Fibroblast of lung (primary cell): Measurements from ENCODE around the gene USP9Y. TPM values are rescaled to one million over a fixed set of nuclear protein-coding genes. Genes with fewer than 3 reads are reported as not detected.

Experiments used
- DNase-seq, 2 donors: peaks; one replicate each; pipeline versions ENCODE4 v3.0.0 to v3.0.0-alpha.2; 2010; ENCODE audit warnings: low read depth in 2 of 2
- H2AFZ ChIP-seq: 2 replicates; pipeline ENCODE4 v1.5.1; 2012; ENCODE audit warnings: low read length, control low read depth, inconsistent platforms
- H3K27ac ChIP-seq: 2 replicates; pipeline ENCODE4 v1.5.1; 2011; ENCODE audit warnings: low read length, control low read depth; ENCODE audit not compliant: insufficient read depth
- H3K27me3 ChIP-seq: 2 replicates; pipeline ENCODE4 v1.5.1; 2011; ENCODE audit warnings: mild to moderate bottlenecking, low read length; ENCODE audit not compliant: control insufficient read depth, insufficient read depth
- H3K36me3 ChIP-seq: 2 replicates; pipeline ENCODE4 v1.5.1; 2011; ENCODE audit warnings: low read length; ENCODE audit not compliant: control insufficient read depth, insufficient read depth
- H3K4me1 ChIP-seq: 2 replicates; pipeline ENCODE4 v1.5.1; 2011; ENCODE audit warnings: low read length; ENCODE audit not compliant: control insufficient read depth, insufficient read depth; ENCODE audit errors: extremely low read depth
- H3K4me2 ChIP-seq: 2 replicates; pipeline ENCODE4 v1.5.1; 2011; ENCODE audit warnings: low read length, control low read depth; ENCODE audit not compliant: insufficient read depth; ENCODE audit errors: extremely low read depth
- H3K4me3 ChIP-seq, 4 experiments: fragments of 200-600 bp in 1 of 4; sonication (generic) in 1 of 4; replicated peaks in 1 of 4; 2 replicates each; pipeline ENCODE4 v1.5.1; 2011 to 2016; ENCODE audit warnings: low read length in 4 of 4, low read depth in 3 of 4, mild to moderate bottlenecking in 3 of 4, control low read depth in 2 of 4, inconsistent platforms in 1 of 4, mixed read lengths in 1 of 4; ENCODE audit not compliant: insufficient read depth in 1 of 4; ENCODE audit errors: control extremely low read depth in 1 of 4
- H3K79me2 ChIP-seq: 2 replicates; pipeline ENCODE4 v1.5.1; 2012; ENCODE audit warnings: mild to moderate bottlenecking, low read length, inconsistent platforms; ENCODE audit not compliant: control insufficient read depth, insufficient read depth
- H3K9ac ChIP-seq: 2 replicates; pipeline ENCODE4 v1.5.1; 2011; ENCODE audit warnings: mild to moderate bottlenecking, low read length, control low read depth; ENCODE audit not compliant: insufficient read depth
- H3K9me3 ChIP-seq: 2 replicates; pipeline ENCODE4 v1.5.1; 2012; ENCODE audit warnings: low read depth, low read length; ENCODE audit not compliant: control insufficient read depth, insufficient read depth
- H4K20me1 ChIP-seq: 2 replicates; pipeline ENCODE4 v1.5.1; 2011; ENCODE audit warnings: low read length; ENCODE audit not compliant: control insufficient read depth, insufficient read depth; ENCODE audit errors: extremely low read depth
- EZH2 ChIP-seq: IDR thresholded peaks from 2 replicates; pipeline ENCODE4 v1.5.1; 2012; ENCODE audit warnings: low read length, control low read depth, mild to moderate bottlenecking; ENCODE audit errors: missing control alignments
- polyA plus RNA-seq, 2 donors: library from polyadenylated mRNA; depleted of rRNA in 1 of 2; stranded (reverse) in 1 of 2; unstranded in 1 of 2; fragments of >200 nt; gene quantifications; 2 replicates each; pipeline ENCODE4 v1.2.1, GENCODE V29; 2011 to 2012; ENCODE audit warnings: missing spikeins in 1 of 2
- total RNA-seq: library from RNA; depleted of rRNA; stranded (reverse); fragments of >200 nt; gene quantifications from 2 replicates; pipeline ENCODE4 v1.2.1, GENCODE V29; 2014
- TF ChIP-seq, protein P1 (sequence below), 2 donors: IDR thresholded peaks in 1 of 2; conservative IDR thresholded peaks in 1 of 2; 1 replicate in 1 of 2; 2 replicates in 1 of 2; pipeline ENCODE4 v1.5.1; 2011 to 2012; ENCODE audit warnings: low read length in 2 of 2, control low read depth in 1 of 2, inconsistent platforms in 1 of 2, low read depth in 1 of 2, mild to moderate bottlenecking in 1 of 2

USP9Y gene
- total and polyA plus RNA-seq, 2 donors (not counting 1 experiment from before 2014, with no cell fraction given) = 39.6 TPM; not detected in 1

DNA sequence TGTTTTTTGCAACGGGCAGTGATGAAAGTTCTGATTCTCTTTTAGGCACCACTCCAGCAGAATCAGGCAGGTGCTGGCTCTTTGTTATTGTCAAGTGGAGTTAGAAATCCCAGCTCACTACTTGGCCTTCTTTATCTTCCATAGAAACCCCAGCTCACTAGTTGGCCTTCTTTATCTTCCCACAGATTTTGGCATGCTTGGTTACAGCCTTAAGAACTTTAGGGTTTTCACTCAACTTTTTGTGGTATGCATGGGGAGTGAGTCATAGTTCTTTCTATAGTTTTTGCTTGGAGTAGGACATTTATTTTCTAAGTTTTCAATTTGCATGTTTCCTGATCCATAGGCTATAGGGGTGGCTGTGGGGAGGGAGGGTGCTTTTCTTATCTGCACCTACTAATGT is 55.0 kb downstream of the USP9Y start:
- H3K4me1 ChIP-seq = no peaks in the 10 kb centered on the region
- H3K27ac ChIP-seq = no peak overlapping the region
- no peaks in the 10 kb centered on the region for H3K79me2 ChIP-seq
- no peaks in the 10 kb centered on the region for H4K20me1 ChIP-seq
- H3K27me3 ChIP-seq = no peaks in the 10 kb centered on the region
- no peaks in the 10 kb centered on the region for H3K36me3 ChIP-seq
- TF ChIP-seq, protein P1, sequence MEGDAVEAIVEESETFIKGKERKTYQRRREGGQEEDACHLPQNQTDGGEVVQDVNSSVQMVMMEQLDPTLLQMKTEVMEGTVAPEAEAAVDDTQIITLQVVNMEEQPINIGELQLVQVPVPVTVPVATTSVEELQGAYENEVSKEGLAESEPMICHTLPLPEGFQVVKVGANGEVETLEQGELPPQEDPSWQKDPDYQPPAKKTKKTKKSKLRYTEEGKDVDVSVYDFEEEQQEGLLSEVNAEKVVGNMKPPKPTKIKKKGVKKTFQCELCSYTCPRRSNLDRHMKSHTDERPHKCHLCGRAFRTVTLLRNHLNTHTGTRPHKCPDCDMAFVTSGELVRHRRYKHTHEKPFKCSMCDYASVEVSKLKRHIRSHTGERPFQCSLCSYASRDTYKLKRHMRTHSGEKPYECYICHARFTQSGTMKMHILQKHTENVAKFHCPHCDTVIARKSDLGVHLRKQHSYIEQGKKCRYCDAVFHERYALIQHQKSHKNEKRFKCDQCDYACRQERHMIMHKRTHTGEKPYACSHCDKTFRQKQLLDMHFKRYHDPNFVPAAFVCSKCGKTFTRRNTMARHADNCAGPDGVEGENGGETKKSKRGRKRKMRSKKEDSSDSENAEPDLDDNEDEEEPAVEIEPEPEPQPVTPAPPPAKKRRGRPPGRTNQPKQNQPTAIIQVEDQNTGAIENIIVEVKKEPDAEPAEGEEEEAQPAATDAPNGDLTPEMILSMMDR (conservative IDR thresholded peaks at IDR 0.05 in 1 of 2, IDR thresholded peaks at IDR 0.05 in 1 of 2; ENCODE audit: low read depth in 1 of 2, low read length in 2 of 2) = no peak
- TF ChIP-seq EZH2 = no peak
- no peaks in the 10 kb centered on the region for H3K9me3 ChIP-seq
- no peak overlapping the region for H2AFZ ChIP-seq
- H3K9ac ChIP-seq = no peak overlapping the region
- H3K4me2 ChIP-seq = no peak overlapping the region
- no peak overlapping the region for H3K4me3 ChIP-seq
- peak in 1 of 2 donors; percentile 48 for DNase-seq

DNA sequence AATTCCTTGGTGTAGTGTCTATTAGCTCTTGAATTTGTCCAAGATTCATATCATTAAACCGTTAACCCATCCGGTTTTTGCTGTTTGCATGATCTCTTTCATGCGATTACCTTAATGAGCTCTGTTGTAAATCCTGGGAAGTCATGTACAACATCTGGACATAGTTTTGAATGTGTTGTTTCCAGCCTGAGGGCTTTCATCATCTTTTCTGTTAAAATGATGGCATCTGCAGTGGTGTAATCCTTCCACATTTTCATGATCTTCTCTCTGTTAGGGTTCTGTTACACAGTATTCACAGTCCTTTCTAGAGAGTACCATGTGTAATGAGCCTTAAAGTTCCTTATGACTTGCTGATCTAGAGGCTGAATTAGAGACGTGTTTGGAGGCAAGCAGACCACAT is 64.9 kb downstream of the USP9Y start:
- Histone ChIP-seq H2AFZ (no peak overlapping the region), H3K4me3 (no peak overlapping the region), H3K36me3 (no peaks in the 10 kb centered on the region), H3K27ac (no peak overlapping the region), H4K20me1 (no peaks in the 10 kb centered on the region), H3K9ac (no peak overlapping the region), H3K79me2 (no peaks in the 10 kb centered on the region), H3K27me3 (no peaks in the 10 kb centered on the region), H3K4me1 (no peaks in the 10 kb centered on the region), H3K4me2 (no peak overlapping the region), H3K9me3 (no peaks in the 10 kb centered on the region)
- no peak for TF ChIP-seq EZH2
- TF ChIP-seq, protein P1 (conservative IDR thresholded peaks at IDR 0.05 in 1 of 2, IDR thresholded peaks at IDR 0.05 in 1 of 2; ENCODE audit: low read depth in 1 of 2, low read length in 2 of 2) = no peak
- DNase-seq = no peak

DNA sequence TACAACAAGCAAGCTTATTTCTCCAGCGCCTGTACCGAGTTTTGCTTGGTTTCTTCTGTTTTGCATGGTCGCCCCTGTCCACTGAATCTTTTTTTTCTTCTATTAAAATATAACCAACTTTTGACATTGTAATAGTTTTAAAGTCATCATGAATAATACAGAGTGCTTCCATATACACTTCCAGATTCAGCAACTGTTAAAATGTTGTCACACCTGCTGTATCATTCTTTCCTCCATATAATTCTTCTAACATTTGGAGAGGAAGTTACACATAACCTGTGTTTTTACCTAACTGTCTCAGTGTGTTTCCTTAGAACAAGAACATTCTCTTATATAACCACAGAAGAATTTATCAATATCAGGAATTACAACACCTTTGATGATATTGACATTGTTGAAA is 83.5 kb downstream of the USP9Y start:
- H3K27me3 ChIP-seq = no peaks in the 10 kb centered on the region
- TF ChIP-seq, protein P1 (conservative IDR thresholded peaks at IDR 0.05 in 1 of 2, IDR thresholded peaks at IDR 0.05 in 1 of 2; ENCODE audit: low read depth in 1 of 2, low read length in 2 of 2) = no peak
- TF ChIP-seq EZH2 = no peak
- no peak overlapping the region for H3K27ac ChIP-seq
- no peak overlapping the region for H3K4me3 ChIP-seq
- H3K9ac ChIP-seq = no peak overlapping the region
- no peak overlapping the region for H2AFZ ChIP-seq
- H4K20me1 ChIP-seq = no peaks in the 10 kb centered on the region
- no peak for DNase-seq
- H3K36me3 ChIP-seq = no peaks in the 10 kb centered on the region
- H3K9me3 ChIP-seq = no peaks in the 10 kb centered on the region
- H3K4me1 ChIP-seq = no peaks in the 10 kb centered on the region
- no peak overlapping the region for H3K4me2 ChIP-seq
- no peaks in the 10 kb centered on the region for H3K79me2 ChIP-seq
